Panc1 (cell line): ENCODE data around the gene SNX10. TPM values are rescaled to one million over a fixed set of nuclear protein-coding genes. Genes with fewer than 3 reads are reported as not detected.

Experiments
- ATAC-seq: fragments of 200-7000 bp; cut with Tn5 transposase; 2 replicates; pipeline ENCODE4 v1.9.1; 2020; ENCODE audit warnings: mild to moderate bottlenecking, moderate library complexity
- BruUV-seq: library from RNA; stranded (reverse); fragments of 400-500 nt; replicated peaks from 2 replicates; lab custom pipeline; 2021; lab: Mats Ljungman, UMichigan
- CTCF ChIA-PET: fragments of 300-600 bp; sonication (Branson Sonifier 250); formaldehyde crosslinking; loops from one replicate; lab custom pipeline; 2022; ENCODE audit warnings: antibody characterized with exemption; lab: Charles Lee
- POLR2A ChIA-PET: fragments of 300-600 bp; sonication (Branson Sonifier 250); formaldehyde crosslinking; loops from one replicate; lab custom pipeline; 2022; ENCODE audit warnings: antibody characterized with exemption; lab: Charles Lee
- DNase-seq: peaks from one replicate; pipeline ENCODE4 v3.0.0-alpha.2; 2010; ENCODE audit warnings: low read depth, low spot score
- H3K27ac ChIP-seq: 2 replicates; pipeline ENCODE4 v1.5.1; 2011; ENCODE audit warnings: mild to moderate bottlenecking, low read length, inconsistent platforms
- H3K27me3 ChIP-seq: fragments of 200-500 bp; sonication (Bioruptor generic); 2 replicates; pipeline ENCODE4 v1.6.0; 2014; ENCODE audit warnings: low read length, inconsistent platforms; ENCODE audit not compliant: control insufficient read depth, insufficient read depth
- H3K36me3 ChIP-seq: fragments of 200-500 bp; sonication (Bioruptor generic); 2 replicates; pipeline ENCODE4 v1.5.1; 2014; ENCODE audit warnings: inconsistent platforms, mild to moderate bottlenecking, low read length, moderate library complexity; ENCODE audit not compliant: control insufficient read depth, insufficient read depth
- H3K4me1 ChIP-seq: 2 replicates; pipeline ENCODE4 v1.5.1; 2011; ENCODE audit warnings: inconsistent platforms, mild to moderate bottlenecking, low read length, moderate library complexity; ENCODE audit not compliant: control insufficient read depth, insufficient read depth
- H3K4me3 ChIP-seq, 2 experiments: 2 replicates each; pipeline ENCODE4 v1.5.1; 2011 to 2012; ENCODE audit warnings: low read depth in 2 of 2, low read length in 2 of 2, mild to moderate bottlenecking in 2 of 2, inconsistent platforms in 1 of 2, moderate library complexity in 1 of 2
- H3K9me3 ChIP-seq: fragments of 200-500 bp; sonication (Bioruptor generic); 2 replicates; pipeline ENCODE4 v1.5.1; 2014; ENCODE audit warnings: low read depth, mild to moderate bottlenecking, inconsistent platforms, low read length, moderate library complexity; ENCODE audit not compliant: control insufficient read depth, insufficient read depth
- POLR2AphosphoS5 ChIP-seq: IDR thresholded peaks from 2 replicates; pipeline ENCODE4 v1.6.1; 2012; ENCODE audit warnings: mild to moderate bottlenecking, low read depth, low read length, moderate library complexity
- SIN3A ChIP-seq: IDR thresholded peaks from 2 replicates; pipeline ENCODE4 v1.6.1; 2012; ENCODE audit warnings: low read depth, mild to moderate bottlenecking, low read length, moderate library complexity, borderline replicate concordance; ENCODE audit not compliant: insufficient read depth
- TCF7L2 ChIP-seq: IDR thresholded peaks from 2 replicates; pipeline ENCODE4 v1.6.1; 2011; ENCODE audit warnings: mild to moderate bottlenecking, low read depth, low read length, inconsistent platforms
- in situ Hi-C: cut with HindIII; loops from 2 replicates; pipeline ENCODE4 v1.10.0; 2016; ENCODE audit warnings: low sequenced_read_pairs, low pct_unique_long_range_greater_than_20kb
- intact Hi-C: fragments of 100-400 bp; cut with micrococcal nuclease; formaldehyde crosslinking; loops from one replicate; pipeline ENCODE4 v1.10.0; 2022; ENCODE audit not compliant: unreplicated experiment
- total RNA-seq: library from RNA; stranded (reverse); gene quantifications from one replicate; pipeline ENCODE4 v1.2.1, GENCODE V29; 2021; ENCODE audit not compliant: unreplicated experiment
- TF ChIP-seq, protein P1 (sequence below): fragments of 450-650 bp; IDR thresholded peaks from 2 replicates; pipeline ENCODE4 v1.5.1; 2017; ENCODE audit warnings: mild to moderate bottlenecking
- TF ChIP-seq, protein P2 (sequence below), 2 experiments: IDR thresholded peaks; 2 replicates each; pipeline ENCODE4 v1.6.1; 2011 to 2012; ENCODE audit warnings: low read depth in 2 of 2, control low read depth in 1 of 2, low read length in 1 of 2, mild to moderate bottlenecking in 1 of 2, moderate library complexity in 1 of 2; ENCODE audit not compliant: insufficient read depth in 1 of 2

The SNX10 gene
- total RNA-seq, 1 experiment from 2014 or later: 21.8 TPM

DNA sequence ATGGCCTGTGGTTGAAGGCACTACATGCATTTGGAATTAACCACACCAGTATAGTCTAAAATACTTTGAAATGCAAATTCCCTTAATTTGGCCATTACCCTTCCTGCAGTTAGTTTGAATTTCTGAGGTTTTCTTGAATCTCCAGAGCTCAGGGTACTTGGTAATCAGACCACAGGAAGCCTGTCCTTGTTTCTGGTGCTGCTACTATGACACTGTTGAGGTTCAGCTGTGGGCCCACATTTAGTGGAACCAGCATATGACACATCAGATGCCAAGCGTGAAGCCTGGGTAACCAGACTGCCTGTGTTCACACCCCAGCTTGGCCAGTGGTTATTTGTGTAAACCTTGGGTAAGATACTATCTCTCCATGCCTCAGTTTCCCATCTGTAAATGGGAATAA lies 124.3 kb downstream of the SNX10 start:
- ATAC-seq (no peak), DNase-seq (no peak)
- TF ChIP-seq SIN3A: no peak
- TF ChIP-seq POLR2AphosphoS5: no peak
- TF ChIP-seq, protein P1, sequence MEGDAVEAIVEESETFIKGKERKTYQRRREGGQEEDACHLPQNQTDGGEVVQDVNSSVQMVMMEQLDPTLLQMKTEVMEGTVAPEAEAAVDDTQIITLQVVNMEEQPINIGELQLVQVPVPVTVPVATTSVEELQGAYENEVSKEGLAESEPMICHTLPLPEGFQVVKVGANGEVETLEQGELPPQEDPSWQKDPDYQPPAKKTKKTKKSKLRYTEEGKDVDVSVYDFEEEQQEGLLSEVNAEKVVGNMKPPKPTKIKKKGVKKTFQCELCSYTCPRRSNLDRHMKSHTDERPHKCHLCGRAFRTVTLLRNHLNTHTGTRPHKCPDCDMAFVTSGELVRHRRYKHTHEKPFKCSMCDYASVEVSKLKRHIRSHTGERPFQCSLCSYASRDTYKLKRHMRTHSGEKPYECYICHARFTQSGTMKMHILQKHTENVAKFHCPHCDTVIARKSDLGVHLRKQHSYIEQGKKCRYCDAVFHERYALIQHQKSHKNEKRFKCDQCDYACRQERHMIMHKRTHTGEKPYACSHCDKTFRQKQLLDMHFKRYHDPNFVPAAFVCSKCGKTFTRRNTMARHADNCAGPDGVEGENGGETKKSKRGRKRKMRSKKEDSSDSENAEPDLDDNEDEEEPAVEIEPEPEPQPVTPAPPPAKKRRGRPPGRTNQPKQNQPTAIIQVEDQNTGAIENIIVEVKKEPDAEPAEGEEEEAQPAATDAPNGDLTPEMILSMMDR: no peak
- no peak for TF ChIP-seq TCF7L2
- TF ChIP-seq, protein P2, sequence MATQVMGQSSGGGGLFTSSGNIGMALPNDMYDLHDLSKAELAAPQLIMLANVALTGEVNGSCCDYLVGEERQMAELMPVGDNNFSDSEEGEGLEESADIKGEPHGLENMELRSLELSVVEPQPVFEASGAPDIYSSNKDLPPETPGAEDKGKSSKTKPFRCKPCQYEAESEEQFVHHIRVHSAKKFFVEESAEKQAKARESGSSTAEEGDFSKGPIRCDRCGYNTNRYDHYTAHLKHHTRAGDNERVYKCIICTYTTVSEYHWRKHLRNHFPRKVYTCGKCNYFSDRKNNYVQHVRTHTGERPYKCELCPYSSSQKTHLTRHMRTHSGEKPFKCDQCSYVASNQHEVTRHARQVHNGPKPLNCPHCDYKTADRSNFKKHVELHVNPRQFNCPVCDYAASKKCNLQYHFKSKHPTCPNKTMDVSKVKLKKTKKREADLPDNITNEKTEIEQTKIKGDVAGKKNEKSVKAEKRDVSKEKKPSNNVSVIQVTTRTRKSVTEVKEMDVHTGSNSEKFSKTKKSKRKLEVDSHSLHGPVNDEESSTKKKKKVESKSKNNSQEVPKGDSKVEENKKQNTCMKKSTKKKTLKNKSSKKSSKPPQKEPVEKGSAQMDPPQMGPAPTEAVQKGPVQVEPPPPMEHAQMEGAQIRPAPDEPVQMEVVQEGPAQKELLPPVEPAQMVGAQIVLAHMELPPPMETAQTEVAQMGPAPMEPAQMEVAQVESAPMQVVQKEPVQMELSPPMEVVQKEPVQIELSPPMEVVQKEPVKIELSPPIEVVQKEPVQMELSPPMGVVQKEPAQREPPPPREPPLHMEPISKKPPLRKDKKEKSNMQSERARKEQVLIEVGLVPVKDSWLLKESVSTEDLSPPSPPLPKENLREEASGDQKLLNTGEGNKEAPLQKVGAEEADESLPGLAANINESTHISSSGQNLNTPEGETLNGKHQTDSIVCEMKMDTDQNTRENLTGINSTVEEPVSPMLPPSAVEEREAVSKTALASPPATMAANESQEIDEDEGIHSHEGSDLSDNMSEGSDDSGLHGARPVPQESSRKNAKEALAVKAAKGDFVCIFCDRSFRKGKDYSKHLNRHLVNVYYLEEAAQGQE (IDR thresholded peaks at IDR 0.05; ENCODE audit: insufficient read depth in 1 of 2, low read depth in 2 of 2, low read length in 1 of 2): no peak
- Histone ChIP-seq H3K4me3 (no peak overlapping the region), H3K27me3 (peaks cover 14% of the 10 kb centered on the region), H3K27ac (no peak overlapping the region), H3K9me3 (no peaks in the 10 kb centered on the region), H3K36me3 (no peaks in the 10 kb centered on the region), H3K4me1 (peaks cover 5% of the 10 kb centered on the region; the same call in 1 of the 2 replicates)
- in situ Hi-C loops: no loop called here
- POLR2A ChIA-PET: no interaction called here
- CTCF ChIA-PET: no interaction called here
- intact Hi-C loops: no loop called here
- no TSS peak for BruUV-seq

DNA sequence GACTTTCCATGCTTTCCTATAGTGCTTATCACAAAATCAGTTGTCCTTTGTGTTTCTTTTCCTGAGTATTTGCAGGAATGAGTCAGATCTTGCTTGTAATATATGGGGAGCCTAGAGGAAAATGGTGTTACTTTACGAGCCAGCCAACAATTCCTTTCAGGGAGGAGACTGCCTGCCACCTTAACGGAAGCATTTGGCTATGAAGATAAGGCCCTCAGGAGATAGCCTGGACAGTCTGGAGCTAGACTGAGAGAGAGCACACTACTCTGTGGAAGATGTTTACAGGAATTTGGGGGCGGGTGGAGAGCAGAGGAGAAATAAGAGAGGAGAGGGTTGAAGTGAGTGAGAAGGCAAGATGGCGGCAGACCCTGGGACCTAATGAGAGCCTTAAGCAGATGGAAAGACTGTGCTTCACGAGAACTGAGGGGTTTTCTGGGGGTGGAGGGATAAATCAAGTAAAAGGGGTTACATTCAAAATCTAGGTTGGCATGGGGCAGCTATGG lies 126.3 kb downstream of the SNX10 start:
- no peaks in the 10 kb centered on the region for H3K36me3 ChIP-seq
- in situ Hi-C loops: no loop called here
- DNase-seq: no peak
- intact Hi-C loops: no loop called here
- no peak overlapping the region for H3K4me3 ChIP-seq
- H3K27ac ChIP-seq: no peak overlapping the region
- TF ChIP-seq, protein P1: no peak
- H3K27me3 ChIP-seq: peaks cover 11% of the 10 kb centered on the region
- BruUV-seq: no TSS peak
- ChIA-PET CTCF (no interaction called here), POLR2A (no interaction called here)
- peaks cover 5% of the 10 kb centered on the region; the same call in 1 of the 2 replicates for H3K4me1 ChIP-seq
- peak; percentile 52; the same call in 1 of the 2 replicates for ATAC-seq
- H3K9me3 ChIP-seq: no peaks in the 10 kb centered on the region
